Ecto neural progenitor cell (in vitro differentiated cells): ENCODE results near the gene SCPEP1.

Source experiments
- DNase-seq: peaks from one replicate; pipeline ENCODE4 v3.0.0-alpha.2; 2018; ENCODE audit warnings: low spot score

The SCPEP1 gene

DNA sequence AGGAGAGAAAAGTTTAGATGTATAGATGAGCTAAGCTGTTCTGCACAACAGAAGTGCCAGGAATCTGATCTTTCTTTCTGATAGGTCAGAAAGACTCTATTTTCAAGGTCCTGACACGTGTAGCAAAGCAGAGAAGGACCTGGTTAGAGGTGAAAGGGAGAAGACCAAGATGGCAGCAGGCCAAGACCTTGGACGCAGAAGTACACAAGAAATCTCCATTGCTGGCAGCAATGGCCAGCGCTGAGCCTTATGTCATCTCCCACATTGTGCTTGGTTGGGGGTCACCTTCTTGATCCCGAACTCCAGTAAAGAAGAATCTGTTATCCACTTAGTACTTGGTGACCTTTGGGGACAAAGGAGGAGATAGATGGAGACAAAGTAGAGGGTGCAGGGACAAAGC, 65.3 kb downstream of the SCPEP1 start:
- no peak for DNase-seq

DNA sequence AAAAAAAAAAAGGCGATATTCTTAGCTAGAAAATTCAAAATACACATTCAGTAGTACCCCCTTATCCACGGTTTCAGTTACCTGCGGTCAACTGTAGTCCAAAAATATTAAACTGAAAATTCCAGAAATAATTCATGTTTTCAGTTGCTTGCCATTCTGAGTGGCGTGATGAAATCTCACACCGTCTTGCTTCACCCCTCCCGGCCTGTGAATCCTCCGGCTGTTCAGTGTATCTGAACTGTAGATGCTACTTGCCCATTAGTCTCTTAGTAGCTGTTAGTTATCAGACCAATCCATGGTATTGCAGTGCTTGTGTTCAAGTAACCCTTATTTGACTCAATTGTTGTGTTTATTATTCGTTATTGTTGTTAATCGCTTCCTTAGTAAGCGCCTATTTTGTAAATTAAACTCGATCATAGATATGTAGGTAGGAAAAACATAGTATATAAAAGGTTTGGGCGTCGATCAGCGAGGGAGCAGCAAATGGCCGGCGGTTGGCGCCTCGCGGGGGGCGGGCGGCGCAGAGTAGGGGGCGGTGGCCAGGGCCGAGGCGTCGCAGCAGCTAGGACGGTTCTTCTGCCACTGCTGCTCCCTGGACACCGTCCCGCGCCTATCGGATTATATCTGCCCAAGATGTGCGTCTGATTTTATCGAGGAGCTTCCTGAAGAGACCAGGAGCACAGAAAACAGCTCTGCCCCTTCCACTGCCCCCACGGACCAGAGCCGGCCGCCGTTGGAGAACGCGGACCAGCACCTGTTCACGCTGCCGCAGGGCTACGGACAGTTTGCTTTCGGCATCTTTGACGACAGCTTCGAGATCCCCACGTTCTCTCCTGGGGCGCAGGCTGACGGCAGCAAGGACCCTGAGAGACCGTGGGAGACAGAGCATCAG, 67.3 kb downstream of the SCPEP1 start:
- DNase-seq = no peak

DNA sequence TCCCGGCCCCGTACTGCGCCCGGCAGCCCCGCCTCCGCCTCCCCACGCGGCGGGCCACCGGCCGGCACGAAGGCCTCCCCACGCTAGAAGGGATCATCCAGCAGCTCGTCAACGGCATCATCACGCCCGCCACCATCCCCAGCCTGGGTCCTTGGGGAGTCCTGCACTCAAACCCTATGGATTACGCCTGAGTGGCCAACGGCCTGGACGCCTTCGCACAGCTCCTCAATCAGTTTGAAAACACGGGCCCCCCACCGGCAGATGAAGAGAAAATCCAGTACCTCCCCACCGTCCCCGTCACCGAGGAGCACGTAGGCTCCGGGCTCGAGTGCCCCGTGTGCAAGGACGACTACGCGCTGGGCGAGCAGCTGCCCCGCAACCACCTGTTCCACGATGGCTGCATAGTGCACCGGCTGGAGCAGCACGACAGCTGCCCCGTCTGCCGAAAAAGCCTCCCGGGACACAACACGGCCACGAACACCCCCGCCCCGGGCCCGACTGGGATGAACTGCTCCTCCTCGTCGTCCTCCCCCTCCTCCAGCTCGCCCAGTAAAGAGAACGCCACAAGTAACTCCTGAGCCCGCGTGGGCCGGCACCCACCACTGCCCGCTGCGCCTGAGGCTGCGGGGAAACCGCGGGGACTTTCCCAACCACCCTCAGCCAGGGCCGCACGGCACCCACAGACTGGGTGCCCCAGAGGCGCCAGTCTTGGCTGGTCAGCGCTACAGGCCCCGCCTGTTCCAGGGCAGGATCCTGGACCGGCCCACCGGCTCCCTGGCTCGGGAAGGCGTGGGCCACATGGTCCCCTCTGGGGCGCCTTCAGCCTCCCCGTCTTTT, 68.2 kb downstream of the SCPEP1 start:
- no peak for DNase-seq

DNA sequence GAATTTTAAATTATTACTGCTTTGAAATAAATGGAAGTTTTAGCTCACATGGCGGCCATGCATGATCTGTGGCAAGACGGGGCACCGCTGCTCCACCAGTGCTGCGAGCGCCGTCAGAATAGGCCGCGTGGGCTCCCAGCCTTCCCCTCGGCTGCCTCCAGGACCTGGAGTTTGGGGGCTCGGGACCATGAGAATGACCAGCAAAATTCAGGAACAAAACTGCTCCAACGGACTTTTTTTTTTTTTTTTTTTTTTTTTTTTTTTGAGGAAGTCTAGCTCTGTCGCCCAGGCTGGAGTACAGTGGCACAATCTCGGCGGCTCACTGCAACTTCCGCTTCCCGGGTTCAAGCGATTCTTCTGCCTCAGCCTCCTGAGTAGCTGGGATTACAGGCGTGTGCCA, 68.8 kb downstream of the SCPEP1 start:
- no peak for DNase-seq

DNA sequence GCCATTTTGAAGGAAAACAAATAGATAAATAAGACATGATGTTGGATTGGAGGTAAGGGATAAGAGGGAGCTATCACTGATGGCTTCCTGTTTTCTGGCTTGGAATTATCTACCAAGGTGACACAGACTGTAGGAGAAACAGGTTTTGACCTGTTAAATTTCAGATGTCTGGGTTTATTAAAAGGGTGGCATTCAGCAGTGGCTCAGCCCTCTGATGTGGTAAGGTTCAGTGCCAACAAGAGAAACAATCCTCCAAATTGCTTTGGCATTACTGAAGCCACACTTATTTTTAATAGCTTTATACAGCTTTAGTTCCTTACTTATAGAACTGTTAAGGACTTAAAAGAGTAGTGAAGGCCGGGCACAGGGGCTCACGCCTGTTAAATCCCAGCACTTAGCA, 70.2 kb downstream of the SCPEP1 start:
- no peak for DNase-seq

DNA sequence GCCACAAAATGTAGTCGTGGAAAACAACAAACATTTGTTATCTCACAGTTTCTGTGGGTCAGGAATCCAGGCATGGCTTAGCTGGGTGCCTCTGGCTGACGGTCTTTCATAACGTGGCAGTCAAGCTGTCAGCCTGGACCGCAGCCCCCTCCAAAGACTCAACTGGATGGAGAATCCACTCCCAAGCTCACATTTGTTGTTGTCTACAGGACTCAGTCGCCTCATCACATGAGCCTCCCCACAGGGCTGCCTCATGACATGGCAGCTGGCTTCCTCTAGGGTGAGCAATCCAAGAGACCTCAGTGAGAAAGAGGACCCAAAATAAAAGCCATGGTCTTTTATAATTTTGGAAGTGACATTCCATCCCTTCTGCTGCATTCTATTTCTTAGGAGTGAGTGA, 72.4 kb downstream of the SCPEP1 start:
- no peak for DNase-seq

DNA sequence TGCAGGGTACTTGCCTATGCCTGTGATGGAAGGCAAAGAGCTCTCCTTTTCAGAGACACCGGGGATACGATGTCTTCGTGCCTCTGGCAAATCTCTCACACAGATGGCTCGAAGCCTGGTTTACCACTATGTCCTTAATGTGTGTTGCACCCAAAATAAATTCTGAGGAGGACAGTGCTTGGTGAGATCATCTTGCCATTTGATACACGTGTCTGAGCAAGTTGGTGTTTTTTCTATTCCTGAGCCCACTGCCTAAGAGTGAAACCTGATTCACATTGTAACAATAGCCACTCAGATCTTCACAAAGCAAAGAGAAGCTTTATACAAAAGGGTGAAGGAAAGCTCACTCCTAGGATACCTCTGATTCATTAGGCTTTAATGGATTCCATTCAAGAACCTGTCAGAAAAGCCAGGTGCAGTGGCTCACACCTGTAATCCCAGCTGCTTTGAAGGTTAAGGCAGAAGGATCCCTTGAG, 74.0 kb downstream of the SCPEP1 start:
- no peak for DNase-seq
